Fibroblast of skin of back (primary cell): ENCODE results near the gene ALKBH6.
A peak's percentile ranks its signal among the peaks of the same experiment; 100 is the strongest.

Experiments
- DNase-seq: peaks from one replicate; pipeline ENCODE4 v3.0.0-alpha.2; 2013

Gene ALKBH6

GRCh38 chr19:36030264-36031148 is 16.5 kb upstream of the ALKBH6 start:
- peak; percentile 15 for DNase-seq

GRCh38 chr19:36028313-36029041 is 14.5 kb upstream of the ALKBH6 start:
- DNase-seq: no peak

- DNase-seq: no peak
These were observed 13.7 kb upstream of the ALKBH6 start for GRCh38 chr19:36027696-36028095.

GRCh38 chr19:36026091-36026876 is 12.3 kb upstream of the ALKBH6 start:
- DNase-seq: no peak

GRCh38 chr19:36025541-36025940 is 11.5 kb upstream of the ALKBH6 start:
- no peak for DNase-seq

GRCh38 chr19:36023432-36023831 is 9.4 kb upstream of the ALKBH6 start:
- DNase-seq: no peak

GRCh38 chr19:36019061-36019670 is 5.2 kb upstream of the ALKBH6 start:
- no peak for DNase-seq

- DNase-seq: no peak
These were observed 567 bp downstream of the ALKBH6 start for GRCh38 chr19:36013280-36014011.

GRCh38 chr19:36010402-36010801 is 3.6 kb downstream of the ALKBH6 start:
- no peak for DNase-seq

- no peak for DNase-seq
These were observed 4.2 kb downstream of the ALKBH6 start for GRCh38 chr19:36009633-36010379.

- DNase-seq: peak; percentile 53
These were observed 4.8 kb downstream of the ALKBH6 start for GRCh38 chr19:36009220-36009619.

- no peak for DNase-seq
These were observed 5.6 kb downstream of the ALKBH6 start, which contains the start of gene SYNE4 for GRCh38 chr19:36008336-36008978. TSS of gene SYNE4 (minus strand) at chr19:36008813. CDS start at chr19:36008681, 132 bp downstream.

GRCh38 chr19:36006955-36007354 is 7.1 kb downstream of the ALKBH6 start:
- DNase-seq: no peak

- no peak for DNase-seq
These were observed 10.7 kb downstream of the ALKBH6 start for GRCh38 chr19:36003284-36003683.

- no peak for DNase-seq
These were observed 12.4 kb downstream of the ALKBH6 start for GRCh38 chr19:36001605-36002004.

- no peak for DNase-seq
These were observed 17.2 kb downstream of the ALKBH6 start for GRCh38 chr19:35996777-35997176.

GRCh38 chr19:35995048-35995993 is 18.7 kb downstream of the ALKBH6 start, which contains the start of gene SDHAF1:
TSS of gene SDHAF1 (plus strand) at chr19:35995188. CDS start at chr19:35995275, 87 bp downstream.
- DNase-seq: peak; percentile 92

- no peak for DNase-seq
These were observed 20.0 kb downstream of the ALKBH6 start for GRCh38 chr19:35993923-35994598.
